ENCODE measurements around the gene TRIB2. TPM values are rescaled to one million over a fixed set of nuclear protein-coding genes. Genes with fewer than 3 reads are reported as not detected.

Gene TRIB2
- total and polyA plus RNA-seq, 2 donors from 2014 or later: 29.6 to 69.2 TPM

DNA sequence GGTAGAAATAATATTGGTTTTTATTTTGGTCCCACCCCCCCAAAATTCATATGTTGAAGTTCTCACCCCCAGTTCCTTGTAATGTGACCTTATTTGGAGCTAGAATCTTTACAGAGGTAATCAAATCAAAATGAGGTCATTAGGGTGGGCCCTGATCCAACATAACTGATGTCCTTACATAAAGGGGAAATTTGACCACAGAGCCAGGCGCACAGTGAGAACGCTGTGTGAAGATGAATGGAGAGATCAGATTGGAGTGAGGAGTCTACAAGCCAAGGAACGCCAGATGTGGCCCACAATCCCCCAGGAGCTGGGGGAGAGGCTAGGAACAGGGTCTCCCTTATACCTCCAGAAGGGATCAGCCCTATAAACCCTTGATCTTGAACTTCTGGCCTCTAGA lies 31.6 kb upstream of the TRIB2 start:
- Histone ChIP-seq H3K4me1 (ENCODE audit: control insufficient read depth in 2 of 3, insufficient read depth in 2 of 3, low read depth in 1 of 3, low read length in 3 of 3) (peaks cover 3 to 7% (median 6%) of the 10 kb centered on the region in 3 donors), H3K4me3 (ENCODE audit: low read length in 3 of 3) (no peak overlapping the region), H3K9ac (ENCODE audit: low read length in 3 of 3) (no peak overlapping the region), H3K27me3 (ENCODE audit: control insufficient read depth, insufficient read depth, low read length) (no peaks in the 10 kb centered on the region), H3K9me3 (ENCODE audit: control insufficient read depth in 2 of 3, insufficient read depth in 1 of 3, low read length in 3 of 3) (peaks cover 0 to 3% (median 0%) of the 10 kb centered on the region in 3 donors), H3K36me3 (ENCODE audit: control insufficient read depth in 2 of 3, insufficient read depth in 3 of 3, low read length in 3 of 3) (no peaks in the 10 kb centered on the region), H3K27ac (ENCODE audit: low read depth in 2 of 2, low read length in 2 of 2) (no peak overlapping the region)
- TF ChIP-seq CTCF (IDR thresholded peaks at IDR 0.05; ENCODE audit: borderline replicate concordance, extremely low read depth, insufficient read depth): no peak
- no peak for DNase-seq
- FAIRE-seq: no peak
- intact Hi-C loops (cut with DNase I): no loop called here

- Histone ChIP-seq H3K36me3 (ENCODE audit: control insufficient read depth in 2 of 3, insufficient read depth in 3 of 3, low read length in 3 of 3) (no peaks in the 10 kb centered on the region), H3K27ac (ENCODE audit: low read depth in 2 of 2, low read length in 2 of 2) (no peak overlapping the region), H3K4me3 (ENCODE audit: low read length in 3 of 3) (no peak overlapping the region), H3K4me1 (ENCODE audit: control insufficient read depth in 2 of 3, insufficient read depth in 2 of 3, low read depth in 1 of 3, low read length in 3 of 3) (peaks cover 3 to 7% (median 6%) of the 10 kb centered on the region in 3 donors), H3K9me3 (ENCODE audit: control insufficient read depth in 2 of 3, insufficient read depth in 1 of 3, low read length in 3 of 3) (peaks cover 0 to 3% (median 0%) of the 10 kb centered on the region in 3 donors), H3K9ac (ENCODE audit: low read length in 3 of 3) (no peak overlapping the region), H3K27me3 (ENCODE audit: control insufficient read depth, insufficient read depth, low read length) (no peaks in the 10 kb centered on the region)
- intact Hi-C loops (cut with DNase I): no loop called here
- no peak for TF ChIP-seq CTCF (IDR thresholded peaks at IDR 0.05; ENCODE audit: borderline replicate concordance, extremely low read depth, insufficient read depth)
- no peak for FAIRE-seq
- DNase-seq: no peak
These were observed 30.8 kb upstream of the TRIB2 start for GRCh38 chr2:12685956-12686355.

GRCh38 chr2:12686708-12687283 lies 29.9 kb upstream of the TRIB2 start:
- TF ChIP-seq CTCF (IDR thresholded peaks at IDR 0.05; ENCODE audit: borderline replicate concordance, extremely low read depth, insufficient read depth): no peak
- no peak overlapping the region for H3K4me3 ChIP-seq (ENCODE audit: low read length in 3 of 3)
- no peaks in the 10 kb centered on the region for H3K27me3 ChIP-seq (ENCODE audit: control insufficient read depth, insufficient read depth, low read length)
- intact Hi-C loops (cut with DNase I): no loop called here
- H3K9me3 ChIP-seq (ENCODE audit: control insufficient read depth in 2 of 3, insufficient read depth in 1 of 3, low read length in 3 of 3): peaks cover 0 to 3% (median 0%) of the 10 kb centered on the region in 3 donors
- no peak overlapping the region for H3K9ac ChIP-seq (ENCODE audit: low read length in 3 of 3)
- DNase-seq: no peak
- H3K36me3 ChIP-seq (ENCODE audit: control insufficient read depth in 2 of 3, insufficient read depth in 3 of 3, low read length in 3 of 3): no peaks in the 10 kb centered on the region
- peaks cover 3 to 7% (median 6%) of the 10 kb centered on the region in 3 donors for H3K4me1 ChIP-seq (ENCODE audit: control insufficient read depth in 2 of 3, insufficient read depth in 2 of 3, low read depth in 1 of 3, low read length in 3 of 3)
- FAIRE-seq: no peak
- H3K27ac ChIP-seq (ENCODE audit: low read depth in 2 of 2, low read length in 2 of 2): no peak overlapping the region

GRCh38 chr2:12688091-12688490 lies 28.6 kb upstream of the TRIB2 start:
- FAIRE-seq: no peak
- no peak for DNase-seq
- TF ChIP-seq CTCF (IDR thresholded peaks at IDR 0.05; ENCODE audit: borderline replicate concordance, extremely low read depth, insufficient read depth): no peak

More at GRCh38 chr2:12688091-12688490, 28.6 kb upstream of the TRIB2 start:
- Histone ChIP-seq H3K4me1 (ENCODE audit: control insufficient read depth in 2 of 3, insufficient read depth in 2 of 3, low read depth in 1 of 3, low read length in 3 of 3) (peaks cover 3 to 7% (median 6%) of the 10 kb centered on the region in 3 donors), H3K27ac (ENCODE audit: low read depth in 2 of 2, low read length in 2 of 2) (no peak overlapping the region), H3K9me3 (ENCODE audit: control insufficient read depth in 2 of 3, insufficient read depth in 1 of 3, low read length in 3 of 3) (peaks cover 0 to 3% (median 0%) of the 10 kb centered on the region in 3 donors), H3K27me3 (ENCODE audit: control insufficient read depth, insufficient read depth, low read length) (no peaks in the 10 kb centered on the region), H3K4me3 (ENCODE audit: low read length in 3 of 3) (no peak overlapping the region), H3K9ac (ENCODE audit: low read length in 3 of 3) (no peak overlapping the region), H3K36me3 (ENCODE audit: control insufficient read depth in 2 of 3, insufficient read depth in 3 of 3, low read length in 3 of 3) (no peaks in the 10 kb centered on the region)
- intact Hi-C loops (cut with DNase I): no loop called here
